GOT3 (cell line): ENCODE data around the gene GRIK5.

Experiments
- DNase-seq: peaks from one replicate; lab custom pipeline; 2025; ENCODE audit warnings: mixed read lengths; lab: John Stamatoyannopoulos, UW

The GRIK5 gene

GRCh38 chr19:42095142-42095813 is 25.3 kb upstream of the GRIK5 start:
- DNase-seq, result no peak

- no peak for DNase-seq
These were observed 23.9 kb upstream of the GRIK5 start for GRCh38 chr19:42093926-42094325.

DNA sequence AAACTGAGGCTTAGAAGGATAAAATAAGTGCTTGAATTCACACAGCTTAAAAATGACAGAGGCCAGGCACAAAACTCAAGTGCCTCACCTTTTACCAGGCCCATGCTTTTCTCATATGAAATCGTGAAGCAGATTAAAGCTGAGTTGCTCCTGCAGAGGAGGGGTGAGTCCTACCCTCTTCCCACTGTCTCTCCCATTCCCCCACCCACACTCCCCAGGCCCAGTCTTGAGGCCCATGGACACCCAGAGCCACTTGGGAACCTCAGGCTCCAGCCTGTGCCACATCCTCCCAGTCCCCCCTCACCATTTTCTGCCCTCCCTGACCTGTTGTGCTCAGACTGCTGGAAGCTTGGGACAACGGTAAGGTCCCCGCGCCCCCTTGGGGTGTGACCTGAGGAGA is 23.5 kb upstream of the GRIK5 start:
- no peak for DNase-seq

DNA sequence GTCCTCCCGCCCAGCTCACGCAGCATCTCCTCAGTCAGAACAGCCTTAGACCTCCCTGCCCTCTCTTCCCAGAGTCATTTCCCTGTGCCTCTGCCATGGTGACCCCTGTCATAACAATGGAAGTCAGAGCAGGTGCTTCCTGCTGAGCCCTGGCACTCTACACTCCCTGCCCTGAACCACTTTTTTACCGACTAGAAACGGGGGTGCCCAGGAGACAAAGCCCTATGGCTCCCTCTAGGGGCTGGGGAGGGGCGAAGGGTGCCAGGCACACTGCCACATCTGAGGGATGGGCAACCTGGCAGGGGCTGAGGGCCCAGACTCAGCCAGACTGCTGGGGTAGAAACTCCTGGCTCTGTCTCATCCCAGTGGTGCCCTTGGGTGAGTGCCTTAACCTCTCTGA is 22.3 kb upstream of the GRIK5 start:
- no peak for DNase-seq

- DNase-seq, result no peak
These were observed 21.7 kb upstream of the GRIK5 start for GRCh38 chr19:42091742-42092141.

- DNase-seq, result no peak
These were observed 21.3 kb upstream of the GRIK5 start for GRCh38 chr19:42091300-42091699.

DNA sequence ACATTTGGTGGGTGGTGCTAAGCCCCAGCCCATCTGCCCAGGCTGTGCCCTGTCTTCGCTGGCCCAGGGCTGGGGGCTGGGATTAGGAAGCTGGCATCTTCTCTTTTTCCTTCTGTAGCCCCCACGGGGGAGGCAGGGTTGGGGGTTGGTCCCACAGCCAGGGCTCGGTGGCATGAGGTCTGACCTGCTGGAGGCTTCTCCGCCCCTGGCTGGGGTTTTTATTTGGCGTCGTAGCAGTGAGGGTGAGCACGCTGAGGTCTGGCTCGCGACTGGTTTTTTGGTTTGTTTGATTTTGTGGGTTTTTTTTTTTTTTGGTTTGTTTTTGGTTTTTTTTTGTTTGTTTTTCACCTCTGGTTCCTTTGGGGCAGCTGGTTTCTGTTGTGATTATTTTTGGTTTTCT is 20.7 kb upstream of the GRIK5 start:
- no peak for DNase-seq

DNA sequence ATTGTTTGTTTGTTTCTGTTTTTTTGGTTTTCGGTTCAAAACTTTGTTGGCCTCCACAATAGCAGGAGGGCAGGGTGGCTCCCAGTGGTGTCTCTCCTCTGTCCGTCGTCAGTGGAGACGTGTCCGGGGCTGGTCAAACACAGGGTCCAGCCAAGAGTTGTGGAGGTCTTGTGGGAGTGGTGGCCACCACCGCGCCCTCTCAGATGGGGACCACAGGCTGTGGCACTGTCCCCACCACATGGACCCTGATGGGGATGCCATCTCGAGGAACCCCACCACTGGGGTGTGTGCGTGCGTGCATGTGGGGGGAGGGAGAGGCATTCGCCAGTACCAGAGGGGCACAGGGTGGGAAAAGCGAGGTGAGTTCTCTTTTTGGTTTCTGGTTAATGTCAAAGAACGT is 19.8 kb upstream of the GRIK5 start:
- DNase-seq, result no peak

DNA sequence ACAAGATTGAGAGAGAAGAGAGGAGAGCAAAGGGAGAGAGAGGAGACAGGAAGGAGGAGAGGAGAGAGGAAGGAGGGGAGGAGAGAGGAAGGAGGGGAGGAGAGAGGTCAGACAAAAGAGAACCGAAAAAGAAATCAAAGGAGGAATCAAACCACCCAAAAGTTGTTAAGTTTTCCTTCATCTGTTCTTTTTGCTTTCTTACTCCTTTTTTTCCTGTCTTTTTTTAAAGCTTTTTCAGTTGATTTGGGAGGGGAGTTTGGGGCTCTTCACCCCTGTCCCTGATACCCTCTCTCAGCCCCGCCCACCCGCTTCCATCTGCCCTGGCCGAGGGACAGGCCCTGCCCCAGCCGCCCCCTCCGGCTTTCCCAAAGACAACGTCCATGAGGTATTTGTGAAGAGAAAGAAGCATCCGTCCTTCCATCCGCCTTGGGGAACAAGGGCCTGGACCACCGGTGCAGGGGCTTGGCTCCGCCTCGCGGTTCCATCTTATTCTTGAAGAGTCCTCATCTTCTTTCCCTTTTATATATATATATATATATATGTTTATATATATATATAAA is 19.3 kb upstream of the GRIK5 start:
- no peak for DNase-seq

- no peak for DNase-seq
These were observed 18.6 kb upstream of the GRIK5 start for GRCh38 chr19:42088471-42089190.

- no peak for DNase-seq
These were observed 17.0 kb upstream of the GRIK5 start for GRCh38 chr19:42086770-42087550.

DNA sequence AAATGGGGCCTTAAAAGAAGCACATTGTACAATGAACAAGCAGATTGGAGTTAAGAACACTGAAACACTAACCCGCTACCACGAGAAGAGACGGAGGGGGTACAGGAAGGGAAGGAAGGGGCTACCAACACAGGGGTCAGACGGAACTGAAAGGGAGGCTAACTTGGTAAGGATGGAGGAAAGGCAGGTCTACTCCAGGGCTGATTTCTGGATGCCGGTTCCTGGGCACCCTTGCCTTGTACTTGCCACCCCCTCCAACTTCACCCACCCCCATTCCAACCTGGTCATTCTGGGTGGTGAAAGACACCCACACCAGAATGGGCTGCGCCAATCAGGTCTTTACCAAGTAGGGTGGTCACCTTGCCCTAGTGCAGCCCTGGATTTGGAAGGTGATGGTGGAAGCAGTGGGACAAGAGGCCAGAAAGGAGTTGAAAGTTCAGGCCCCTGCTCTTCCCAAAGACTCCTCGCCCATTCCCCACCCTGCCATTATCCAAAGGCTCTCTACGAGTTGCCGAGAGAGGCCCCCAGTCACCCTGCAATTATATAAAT is 16.3 kb upstream of the GRIK5 start:
- DNase-seq, result no peak

- no peak for DNase-seq
These were observed 13.5 kb upstream of the GRIK5 start for GRCh38 chr19:42083537-42083936.

DNA sequence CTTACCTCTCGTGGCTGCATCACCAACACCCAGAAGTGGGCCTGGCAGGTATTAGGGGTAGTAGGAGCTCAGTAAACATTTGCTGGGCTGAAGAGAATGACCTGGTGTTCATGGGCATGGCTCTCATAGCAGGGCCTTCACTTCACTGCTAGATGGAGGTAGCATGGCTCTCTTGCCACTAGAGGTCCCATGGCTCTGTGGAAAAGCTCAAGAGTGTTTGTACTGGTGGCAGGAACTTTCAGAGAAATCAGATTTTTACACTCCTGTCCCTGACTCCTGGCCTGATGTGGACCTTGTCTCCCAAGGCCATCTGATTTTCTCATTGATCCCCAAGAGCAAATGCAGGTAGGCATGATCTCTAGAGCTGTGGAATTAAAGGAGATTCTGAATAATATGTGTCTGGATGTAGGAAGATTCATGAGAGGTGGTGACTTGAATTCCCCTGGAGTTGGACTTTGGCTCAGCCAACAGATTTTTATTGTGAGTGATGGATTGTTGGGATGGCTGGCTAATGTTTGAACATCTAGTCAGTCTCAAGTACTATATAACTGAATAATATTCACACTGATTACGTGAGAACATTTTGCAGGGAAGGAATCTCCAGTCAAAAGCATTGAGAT is 11.7 kb upstream of the GRIK5 start:
- no peak for DNase-seq

- no peak for DNase-seq
These were observed 10.9 kb upstream of the GRIK5 start for GRCh38 chr19:42080764-42081375.

GRCh38 chr19:42079886-42080763 is 10.1 kb upstream of the GRIK5 start:
- DNase-seq, result no peak

- DNase-seq, result no peak
These were observed 9.3 kb upstream of the GRIK5 start for GRCh38 chr19:42079276-42079669.

DNA sequence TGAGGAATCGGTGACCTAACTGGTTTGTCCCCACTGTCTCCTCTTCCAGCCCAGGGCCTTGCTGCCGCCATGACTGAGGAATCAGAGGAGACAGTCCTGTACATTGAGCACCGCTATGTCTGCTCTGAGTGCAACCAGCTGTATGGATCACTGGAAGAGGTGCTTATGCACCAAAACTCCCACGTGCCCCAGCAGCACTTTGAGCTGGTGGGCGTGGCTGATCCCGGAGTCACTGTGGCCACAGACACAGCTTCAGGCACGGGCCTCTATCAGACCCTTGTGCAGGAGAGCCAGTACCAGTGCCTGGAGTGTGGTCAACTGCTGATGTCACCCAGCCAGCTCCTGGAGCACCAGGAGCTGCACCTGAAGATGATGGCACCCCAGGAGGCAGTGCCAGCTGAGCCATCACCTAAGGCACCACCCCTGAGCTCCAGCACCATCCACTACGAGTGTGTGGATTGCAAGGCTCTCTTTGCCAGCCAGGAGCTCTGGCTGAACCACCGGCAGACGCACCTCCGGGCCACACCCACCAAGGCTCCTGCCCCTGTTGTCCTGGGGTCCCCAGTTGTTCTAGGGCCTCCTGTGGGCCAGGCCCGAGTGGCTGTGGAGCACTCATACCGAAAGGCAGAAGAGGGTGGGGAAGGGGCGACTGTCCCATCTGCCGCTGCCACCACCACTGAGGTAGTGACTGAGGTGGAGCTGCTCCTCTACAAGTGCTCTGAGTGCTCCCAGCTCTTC is 8.7 kb upstream of the GRIK5 start:
- DNase-seq, result no peak

- no peak for DNase-seq
These were observed 8.1 kb upstream of the GRIK5 start for GRCh38 chr19:42078058-42078457.
